H9 (cell line): ENCODE measurements around the gene TSHB. TPM values are rescaled to one million over a fixed set of nuclear protein-coding genes. Genes with fewer than 3 reads are reported as not detected.

ENCODE experiments used
- DNase-seq: peaks from one replicate; pipeline ENCODE4 v3.0.0-alpha.2; 2017
- H2AFZ ChIP-seq: one replicate; pipeline ENCODE4 v1.6.1; 2013; ENCODE audit warnings: mild to moderate bottlenecking, low read length, control low read depth, moderate library complexity
- H2AK5ac ChIP-seq: 2 replicates; pipeline ENCODE4 v1.6.1; 2013; ENCODE audit warnings: low read length, control low read depth, mixed read lengths; ENCODE audit not compliant: insufficient read length
- H2BK120ac ChIP-seq: one replicate; pipeline ENCODE4 v1.6.1; 2013; ENCODE audit warnings: low read depth, mild to moderate bottlenecking, low read length, control low read depth, inconsistent platforms; ENCODE audit not compliant: poor library complexity, severe bottlenecking
- H2BK12ac ChIP-seq: 2 replicates; pipeline ENCODE4 v1.6.1; 2013; ENCODE audit warnings: low read length, control low read depth, mixed read lengths, low read depth; ENCODE audit not compliant: insufficient read length
- H2BK15ac ChIP-seq: 2 replicates; pipeline ENCODE4 v1.6.1; 2013; ENCODE audit warnings: low read depth, low read length, control low read depth
- H2BK20ac ChIP-seq: one replicate; pipeline ENCODE4 v1.6.1; 2013; ENCODE audit warnings: low read depth, mild to moderate bottlenecking, low read length, control low read depth, inconsistent platforms; ENCODE audit not compliant: poor library complexity, severe bottlenecking
- H2BK5ac ChIP-seq: 2 replicates; pipeline ENCODE4 v1.6.1; 2013; ENCODE audit warnings: low read length, control low read depth, mixed read lengths; ENCODE audit not compliant: insufficient read length
- H3K14ac ChIP-seq: 2 replicates; pipeline ENCODE4 v1.6.1; 2013; ENCODE audit warnings: low read length, control low read depth; ENCODE audit not compliant: insufficient read depth
- H3K18ac ChIP-seq: 2 replicates; pipeline ENCODE4 v1.6.1; 2013; ENCODE audit warnings: low read depth, mild to moderate bottlenecking, mixed read lengths, low read length, control low read depth; ENCODE audit not compliant: insufficient read length
- H3K23ac ChIP-seq: 2 replicates; pipeline ENCODE4 v1.6.1; 2013; ENCODE audit warnings: low read length, control low read depth, mixed read lengths, low read depth; ENCODE audit not compliant: insufficient read length
- H3K23me2 ChIP-seq: 2 replicates; pipeline ENCODE4 v1.6.1; 2013; ENCODE audit warnings: low read depth, mild to moderate bottlenecking, mixed read lengths, low read length, control low read depth; ENCODE audit not compliant: insufficient read length, poor library complexity, severe bottlenecking
- H3K27ac ChIP-seq: 2 replicates; pipeline ENCODE4 v1.5.1; 2013; ENCODE audit warnings: low read length, control low read depth, mixed read lengths, low read depth; ENCODE audit not compliant: insufficient read length
- H3K27me3 ChIP-seq: 2 replicates; pipeline ENCODE4 v1.6.1; 2013; ENCODE audit warnings: low read length, control low read depth, inconsistent platforms; ENCODE audit not compliant: insufficient read depth
- H3K4ac ChIP-seq: 2 replicates; pipeline ENCODE4 v1.6.1; 2013; ENCODE audit warnings: low read depth, mild to moderate bottlenecking, control low read depth, inconsistent platforms, low read length, moderate library complexity
- H3K4me1 ChIP-seq: 2 replicates; pipeline ENCODE4 v1.6.1; 2013; ENCODE audit warnings: low read length, control low read depth, inconsistent platforms; ENCODE audit not compliant: insufficient read depth
- H3K4me2 ChIP-seq: 2 replicates; pipeline ENCODE4 v1.6.1; 2013; ENCODE audit warnings: low read length, control low read depth, mixed read lengths; ENCODE audit not compliant: insufficient read length, insufficient read depth
- H3K56ac ChIP-seq: 2 replicates; pipeline ENCODE4 v1.6.1; 2013; ENCODE audit warnings: low read depth, mild to moderate bottlenecking, mixed read lengths, low read length, control low read depth; ENCODE audit not compliant: insufficient read length
- H3K79me1 ChIP-seq: 2 replicates; pipeline ENCODE4 v1.6.1; 2013; ENCODE audit warnings: low read depth, mild to moderate bottlenecking, moderate library complexity, low read length, control low read depth, inconsistent platforms; ENCODE audit not compliant: insufficient read depth, poor library complexity, severe bottlenecking
- H3K79me2 ChIP-seq: 2 replicates; pipeline ENCODE4 v1.6.1; 2013; ENCODE audit warnings: low read length, control low read depth, inconsistent platforms; ENCODE audit not compliant: insufficient read depth
- H3K9ac ChIP-seq: 2 replicates; pipeline ENCODE4 v1.6.1; 2013; ENCODE audit warnings: low read length, control low read depth, mixed read lengths; ENCODE audit not compliant: insufficient read length; ENCODE audit errors: extremely low read depth
- H3K9me3 ChIP-seq: one replicate; pipeline ENCODE4 v1.6.1; 2013; ENCODE audit warnings: low read depth, low read length, inconsistent platforms; ENCODE audit not compliant: control insufficient read depth
- H3T11ph ChIP-seq: one replicate; pipeline ENCODE4 v1.6.1; 2013; ENCODE audit warnings: mild to moderate bottlenecking, low read length, control low read depth, inconsistent platforms
- H4K20me1 ChIP-seq: one replicate; pipeline ENCODE4 v1.6.1; 2013; ENCODE audit not compliant: control insufficient read depth, insufficient read length, insufficient read depth
- H4K5ac ChIP-seq: 2 replicates; pipeline ENCODE4 v1.6.1; 2013; ENCODE audit warnings: low read depth, mild to moderate bottlenecking, mixed read lengths, low read length, control low read depth; ENCODE audit not compliant: insufficient read length
- H4K8ac ChIP-seq: replicated peaks from 2 replicates; pipeline ENCODE4 v1.6.1; 2013; ENCODE audit warnings: low read length, control low read depth, mixed read lengths, low read depth; ENCODE audit not compliant: insufficient read length
- H4K91ac ChIP-seq: 2 replicates; pipeline ENCODE4 v1.6.1; 2013; ENCODE audit warnings: low read depth, mild to moderate bottlenecking, moderate library complexity, mixed read lengths, low read length, control low read depth; ENCODE audit not compliant: insufficient read length
- H3K27ac Mint-ChIP-seq, 3 experiments: 2 replicates in 2 of 3; 3 replicates in 1 of 3; pipeline ENCODE4 v1.8.0; 2020 to 2021; ENCODE audit warnings: mixed read lengths in 3 of 3, mild to moderate bottlenecking in 1 of 3, moderate library complexity in 1 of 3
- H3K27me3 Mint-ChIP-seq: 2 replicates; pipeline ENCODE4 v1.8.0; 2021; ENCODE audit warnings: low read depth, mild to moderate bottlenecking, moderate library complexity, mixed read lengths
- H3K36me3 Mint-ChIP-seq, 3 experiments: 2 replicates in 2 of 3; 3 replicates in 1 of 3; pipeline ENCODE4 v1.8.0; 2020 to 2021; ENCODE audit warnings: low read depth in 3 of 3, mixed read lengths in 3 of 3; ENCODE audit not compliant: insufficient read depth in 1 of 3
- H3K4me1 Mint-ChIP-seq, 2 experiments: 2 replicates each; pipeline ENCODE4 v1.8.0; 2020; ENCODE audit warnings: mixed read lengths in 2 of 2
- H3K4me3 Mint-ChIP-seq, 2 experiments: 2 replicates in 1 of 2; 3 replicates in 1 of 2; pipeline ENCODE4 v1.8.0; 2020 to 2021; ENCODE audit warnings: mild to moderate bottlenecking in 2 of 2, mixed read lengths in 2 of 2, moderate library complexity in 1 of 2
- H3K9me3 Mint-ChIP-seq, 2 experiments: 2 replicates in 1 of 2; 3 replicates in 1 of 2; pipeline ENCODE4 v1.8.0; 2020; ENCODE audit warnings: mild to moderate bottlenecking in 2 of 2, mixed read lengths in 2 of 2, moderate library complexity in 1 of 2
- CTCF ChIP-seq: fragments of 200-600 bp; sonication (generic); conservative IDR thresholded peaks from 3 replicates; pipeline ENCODE4 v1.8.0; 2021; ENCODE audit warnings: antibody characterized with exemption, mild to moderate bottlenecking
- WGBS: extraction: QIAGEN DNeasy Blood & Tissue Kit; methylation state at CpG from one replicate; pipeline ENCODE4 v1.1.7; 2013; ENCODE audit warnings: missing lambda C conversion rate, low lambda C conversion rate, mixed read lengths; ENCODE audit not compliant: insufficient read length; ENCODE audit errors: extremely low coverage; 5-methylcytosine and 5-hydroxymethylcytosine counted together
- total RNA-seq: library from RNA; stranded (reverse); gene quantifications from 2 replicates; pipeline ENCODE4 v1.2.1, GENCODE V29; 2021

TSHB gene
- total RNA-seq, 1 experiment from 2014 or later = not detected

GRCh38 chr1:115051850-115052249, 22.2 kb downstream of the TSHB start:
- no peak overlapping the region for H4K8ac ChIP-seq

More at GRCh38 chr1:115051850-115052249, 22.2 kb downstream of the TSHB start:
- Histone ChIP-seq H2BK20ac (no peak overlapping the region), H3K27ac (no peak overlapping the region), H3K14ac (no peak overlapping the region), H4K20me1 (no peaks in the 10 kb centered on the region), H4K91ac (no peak overlapping the region), H2BK15ac (no peak overlapping the region), H3K27me3 (no peaks in the 10 kb centered on the region), H3T11ph (no peak overlapping the region), H2BK120ac (no peak overlapping the region), H2BK12ac (no peak overlapping the region), H3K79me1 (no peaks in the 10 kb centered on the region), H3K9ac (no peak overlapping the region), H3K18ac (no peak overlapping the region), H3K23ac (no peak overlapping the region), H3K56ac (no peak overlapping the region), H4K5ac (no peak overlapping the region), H3K4me1 (peaks cover 6% of the 10 kb centered on the region), H3K79me2 (no peaks in the 10 kb centered on the region), H2BK5ac (no peak overlapping the region), H2AFZ (no peak overlapping the region), H3K9me3 (no peaks in the 10 kb centered on the region), H3K23me2 (no peaks in the 10 kb centered on the region), H3K4ac (no peak overlapping the region), H2AK5ac (no peak overlapping the region), H3K4me2 (no peak overlapping the region)
- peaks cover 0 to under 1% of the 10 kb centered on the region in 2 experiments; a peak in 3 of 4 replicates for H3K4me1 Mint-ChIP-seq
- no peak overlapping the region for H3K4me3 Mint-ChIP-seq
- DNase-seq = no peak
- no CpG with 5 or more reads among the region's 5 CpGs for WGBS
- no peaks in the 10 kb centered on the region for H3K27me3 Mint-ChIP-seq
- H3K9me3 Mint-ChIP-seq = no peaks in the 10 kb centered on the region
- no peak overlapping the region for H3K27ac Mint-ChIP-seq
- no peak for TF ChIP-seq CTCF
- peaks cover 0 to 8% (median 3%) of the 10 kb centered on the region in 3 experiments; a peak in 3 of 7 replicates for H3K36me3 Mint-ChIP-seq
